Breast epithelium (tissue), 3 donors: ENCODE results near the gene CYP3A7.

ENCODE experiments used
- CTCF ChIP-seq, 3 donors: fragments of 450-650 bp; IDR thresholded peaks; one replicate each; pipeline ENCODE4 v1.5.1; 2016 to 2017; ENCODE audit warnings: antibody characterized with exemption in 3 of 3, mild to moderate bottlenecking in 3 of 3, moderate library complexity in 3 of 3
- POLR2AphosphoS5 ChIP-seq, 3 donors: sonication (generic); formaldehyde crosslinking; IDR thresholded peaks; one replicate each; pipeline ENCODE4 v1.6.1; 2017; ENCODE audit warnings: antibody characterized with exemption in 3 of 3

DNA sequence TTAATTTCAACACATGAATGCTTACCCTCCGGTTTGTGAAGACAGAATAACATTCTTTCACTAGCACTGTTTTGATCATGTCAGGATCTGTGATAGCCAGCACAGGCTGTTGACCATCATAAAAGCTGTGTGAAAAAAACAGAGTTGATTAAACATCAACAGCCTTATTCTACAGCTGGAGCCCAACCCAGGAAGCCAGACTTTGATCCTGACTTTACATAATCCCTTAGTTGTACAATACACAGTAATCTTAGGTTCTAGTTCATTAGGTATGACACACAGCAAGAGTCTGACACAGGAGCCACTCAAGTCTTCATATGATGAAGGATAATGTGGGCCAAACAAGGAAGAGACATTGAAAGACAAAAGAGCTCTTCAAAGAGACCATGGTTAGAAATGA is 37.6 kb upstream of the CYP3A7 start:
- no peak for TF ChIP-seq CTCF (IDR thresholded peaks at IDR 0.05)
- no peak for TF ChIP-seq POLR2AphosphoS5 (IDR thresholded peaks at IDR 0.05)
